Measurements from ENCODE around the gene FYTTD1.
A peak's percentile ranks its signal among the peaks of the same experiment; 100 is the strongest.

Gene FYTTD1

DNA sequence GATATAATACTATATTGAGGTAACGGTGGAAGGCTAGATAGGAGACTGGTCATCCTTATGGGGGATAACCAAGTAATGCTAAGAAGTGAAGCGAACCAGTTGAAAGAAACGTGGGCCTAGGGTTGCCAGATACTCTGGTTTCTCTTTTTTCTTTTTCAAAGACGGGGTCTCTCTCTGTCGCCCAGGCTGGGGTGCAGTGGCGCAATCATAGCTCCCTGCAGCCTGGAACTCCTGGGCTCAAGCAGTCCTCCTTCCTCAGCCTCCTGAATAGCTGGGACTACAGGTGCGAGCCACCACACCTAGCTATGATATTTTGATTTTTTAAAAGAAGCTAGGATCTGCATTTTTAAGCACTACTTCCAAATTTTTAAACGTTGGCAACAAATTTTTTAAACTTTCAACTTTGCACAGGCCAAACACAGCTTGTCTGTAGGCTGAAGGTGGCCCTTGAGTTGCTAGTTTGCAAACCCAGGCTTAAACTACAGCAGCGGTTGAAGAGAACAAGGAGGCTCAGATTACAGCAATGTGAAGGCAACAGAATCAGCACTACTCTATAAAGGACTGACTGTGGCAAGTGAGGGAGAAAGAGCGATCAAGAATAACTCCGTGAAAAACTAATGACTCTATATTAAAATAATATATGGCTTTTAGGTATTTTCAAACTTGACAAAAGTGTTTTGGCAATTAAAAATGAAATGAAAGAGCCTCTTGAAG, 11.8 kb upstream of the FYTTD1 start:
- no peak for DNase-seq (ENCODE audit: low spot score)

DNA sequence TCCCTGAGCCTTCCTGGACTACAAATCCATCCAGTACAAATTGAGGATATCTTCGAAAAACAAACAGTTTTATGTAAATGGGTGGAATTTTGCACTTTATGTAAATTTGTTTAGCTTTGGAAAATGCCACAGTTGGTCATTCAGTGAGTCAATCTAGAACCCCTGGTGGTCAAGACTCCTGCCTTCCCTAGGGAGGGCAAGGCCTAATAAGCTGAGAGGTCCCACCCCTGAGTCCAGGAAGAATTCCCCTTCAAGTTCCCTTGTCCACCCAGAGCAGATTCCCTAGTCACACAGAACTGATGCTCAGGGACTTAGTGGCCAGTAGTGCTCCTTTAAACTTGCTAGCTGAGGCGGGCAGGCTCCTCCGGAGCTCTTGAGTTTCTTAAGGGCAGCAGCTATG, 6.9 kb upstream of the FYTTD1 start:
- no peak for DNase-seq (ENCODE audit: low spot score)

- no peak for DNase-seq (ENCODE audit: low spot score)
These were observed 3.5 kb upstream of the FYTTD1 start for GRCh38 chr3:197746209-197746608.

GRCh38 chr3:197746801-197747237, 2.9 kb upstream of the FYTTD1 start:
- DNase-seq (ENCODE audit: low spot score) = no peak

- no peak for DNase-seq (ENCODE audit: low spot score)
These were observed 927 bp upstream of the FYTTD1 start for GRCh38 chr3:197748597-197749314.

GRCh38 chr3:197749315-197749600, 425 bp upstream of the FYTTD1 start:
- DNase-seq (ENCODE audit: low spot score) = peak; percentile 50

- DNase-seq (ENCODE audit: low spot score) = peak; percentile 60
These were observed 731 bp downstream of the FYTTD1 start for GRCh38 chr3:197750396-197750831.

GRCh38 chr3:197750858-197751737, 1.4 kb downstream of the FYTTD1 start:
- DNase-seq (ENCODE audit: low spot score) = peak; percentile 19

DNA sequence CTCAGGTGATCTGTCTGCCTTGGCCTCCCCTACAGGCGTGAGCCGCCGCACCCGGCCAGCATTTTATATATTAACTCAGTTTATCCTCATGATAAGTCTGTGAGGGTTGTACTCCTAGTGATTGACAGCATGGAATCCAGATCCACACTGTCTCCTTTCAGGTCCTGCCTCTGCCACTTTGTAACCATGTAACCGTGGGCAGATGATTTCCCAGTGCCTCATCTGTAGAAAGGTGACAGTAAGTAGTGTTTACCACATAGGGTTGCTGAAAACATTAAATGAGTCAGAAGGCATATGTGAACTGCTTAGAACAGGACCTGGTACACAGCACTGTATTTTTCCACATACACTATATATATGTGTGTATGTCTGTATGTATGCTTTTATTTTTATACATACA, 2.4 kb downstream of the FYTTD1 start:
- DNase-seq (ENCODE audit: low spot score) = peak; percentile 8

DNA sequence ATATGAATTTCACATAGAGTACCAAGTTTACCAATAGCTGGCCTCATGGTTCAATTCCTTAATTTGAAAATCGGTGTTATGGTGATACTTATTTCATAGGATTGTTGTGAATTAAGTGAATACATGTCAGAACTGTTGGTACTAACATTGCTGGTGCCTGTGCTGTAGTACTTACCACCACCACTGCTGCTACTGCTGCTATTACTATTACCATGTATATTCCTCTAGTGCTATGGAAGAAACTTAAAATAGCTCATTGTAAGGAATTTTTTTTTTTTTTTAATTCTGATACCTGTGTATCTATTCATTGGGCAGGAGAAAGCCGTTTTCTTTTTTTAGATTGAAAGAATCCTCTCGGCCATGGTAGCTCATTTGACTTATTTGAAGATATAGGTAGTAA, 3.6 kb downstream of the FYTTD1 start:
- no peak for DNase-seq (ENCODE audit: low spot score)

GRCh38 chr3:197756704-197757103, 7.0 kb downstream of the FYTTD1 start:
- no peak for DNase-seq (ENCODE audit: low spot score)

GRCh38 chr3:197758512-197758911, 8.8 kb downstream of the FYTTD1 start:
- DNase-seq (ENCODE audit: low spot score) = no peak

DNA sequence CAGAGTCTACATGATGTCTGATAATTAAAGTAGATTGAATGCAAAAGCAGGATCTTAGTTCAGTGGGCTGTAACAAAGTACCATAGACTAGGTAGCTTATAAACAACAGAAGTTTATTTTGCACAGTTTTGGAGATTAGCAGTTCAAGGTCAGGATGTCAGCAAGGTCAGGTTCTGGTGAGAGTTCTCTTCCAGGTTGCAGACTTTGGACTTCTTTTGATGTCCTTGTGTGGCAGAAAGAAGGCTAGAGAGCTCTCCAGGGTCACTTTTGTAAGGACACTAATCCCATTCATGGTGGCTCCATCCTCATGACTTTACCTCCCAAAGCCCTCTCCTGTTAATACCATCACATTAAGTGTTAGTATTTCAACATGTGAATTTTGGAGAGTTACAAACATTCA, 12.1 kb downstream of the FYTTD1 start:
- no peak for DNase-seq (ENCODE audit: low spot score)

DNA sequence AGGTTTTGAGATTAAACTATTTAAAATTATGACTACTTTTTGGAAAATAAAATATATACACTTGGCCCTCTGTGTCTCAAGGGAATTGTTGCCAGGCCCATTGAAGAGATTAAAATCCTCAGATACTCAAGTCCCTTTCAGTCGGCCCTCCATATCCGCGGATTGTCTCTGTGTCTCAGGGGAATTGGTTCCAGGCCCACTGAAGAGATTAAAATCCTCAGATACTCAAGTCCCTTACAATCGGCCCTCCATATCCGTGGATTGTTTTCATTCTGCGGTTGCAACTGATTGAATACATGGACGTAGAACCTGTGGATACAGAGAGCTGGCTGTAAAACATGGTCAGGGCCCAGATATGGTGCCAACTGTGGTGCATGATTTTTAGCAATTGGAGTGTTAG, 25.6 kb downstream of the FYTTD1 start:
- no peak for DNase-seq (ENCODE audit: low spot score)

- no peak for DNase-seq (ENCODE audit: low spot score)
These were observed 32.5 kb downstream of the FYTTD1 start for GRCh38 chr3:197782230-197782629.

GRCh38 chr3:197784019-197784585, 34.4 kb downstream of the FYTTD1 start:
- no peak for DNase-seq (ENCODE audit: low spot score)

- DNase-seq (ENCODE audit: low spot score) = no peak
These were observed 37.7 kb downstream of the FYTTD1 start for GRCh38 chr3:197787412-197787811.

DNA sequence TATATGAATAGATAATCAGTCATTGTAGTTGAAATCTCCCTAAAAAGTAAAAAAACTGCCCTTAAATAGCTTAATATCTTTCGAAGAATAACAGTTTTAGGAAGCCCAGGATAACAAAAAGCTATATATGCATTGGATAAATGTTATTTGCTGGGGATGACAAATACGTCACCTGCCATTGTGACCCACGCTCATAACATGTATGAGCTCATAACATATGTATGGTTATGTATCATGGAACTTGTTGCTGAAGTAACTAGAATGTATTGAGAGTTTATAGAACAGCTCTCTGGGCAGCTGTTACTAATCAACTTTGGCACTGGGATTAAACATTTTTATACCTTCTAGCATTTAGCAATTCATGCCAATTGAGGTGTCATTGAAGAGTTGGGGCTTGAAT, 39.6 kb downstream of the FYTTD1 start:
- DNase-seq (ENCODE audit: low spot score) = no peak

DNA sequence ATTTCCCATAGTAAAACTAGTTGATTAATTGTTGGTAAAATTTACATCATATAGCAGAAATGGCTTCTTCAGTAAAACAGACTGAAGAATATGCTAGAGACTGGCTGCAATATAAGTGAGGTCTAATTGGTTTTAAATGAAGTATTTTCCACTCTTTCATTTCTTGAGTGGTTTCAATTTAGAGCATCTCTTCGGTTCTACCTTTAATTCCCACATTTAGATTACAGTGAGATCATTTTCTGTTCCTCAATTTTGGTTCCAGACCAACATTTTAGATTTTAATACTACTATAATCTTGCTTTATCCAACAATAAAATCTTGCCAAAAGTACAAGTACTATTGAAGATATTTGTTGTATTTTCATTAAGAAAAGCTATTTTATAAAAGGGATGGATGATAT, 40.4 kb downstream of the FYTTD1 start:
- no peak for DNase-seq (ENCODE audit: low spot score)

GRCh38 chr3:197791113-197791891, 41.6 kb downstream of the FYTTD1 start, which contains the start of gene LRCH3:
Gene LRCH3, plus strand, starts transcription at chr3:197791254. Its CDS starts 25 bp downstream, at chr3:197791279.
- DNase-seq (ENCODE audit: low spot score) = peak; percentile 85

GRCh38 chr3:197791892-197792647, 42.4 kb downstream of the FYTTD1 start:
- DNase-seq (ENCODE audit: low spot score) = peak; percentile 37

Measured in activated CD4-positive, alpha-beta T cell treated with anti-CD3 and anti-CD28 coated beads, Interleukin-2, Interleukin-4, amounts not matched to agents 100 ng/mL and 50 ng/mL, durations not matched to agents 16 hours and 8 hours (primary cell).